Esophagus muscularis mucosa (tissue), 4 donors: ENCODE measurements around the gene MYL12B. TPM values are rescaled to one million over a fixed set of nuclear protein-coding genes. Genes with fewer than 3 reads are reported as not detected.
"Not testable (repeated sequence)": the region's sequence is repeated elsewhere in the genome, so short reads cannot be mapped to it uniquely, and the experiment has no call there.

ENCODE experiments used
- DNase-seq: peaks from one replicate; pipeline ENCODE4 v3.0.0-alpha.2; 2017; ENCODE audit errors: extremely low spot score
- H3K27ac ChIP-seq, 4 donors: fragments of 200-600 bp; sonication (generic); replicated peaks in 1 of 4; 1 replicate in 3 of 4; 2 replicates in 1 of 4; pipeline ENCODE4 v1.5.1; 2016 to 2019; ENCODE audit warnings: mild to moderate bottlenecking in 1 of 4
- H3K27me3 ChIP-seq, 4 donors: fragments of 200-600 bp; sonication (generic); one replicate each; pipeline versions ENCODE4 v1.5.1 to v1.6.0; 2016 to 2019
- H3K36me3 ChIP-seq, 4 donors: fragments of 200-600 bp; sonication (generic); one replicate each; pipeline ENCODE4 v1.5.1; 2016 to 2019
- H3K4me1 ChIP-seq, 4 donors: fragments of 200-600 bp; sonication (generic); one replicate each; pipeline ENCODE4 v1.5.1; 2016 to 2019
- H3K4me3 ChIP-seq, 4 donors: fragments of 200-600 bp; sonication (generic); 1 replicate in 2 of 4; 2 replicates in 2 of 4; pipeline ENCODE4 v1.5.1; 2016 to 2019; ENCODE audit warnings: mild to moderate bottlenecking in 4 of 4, moderate library complexity in 1 of 4
- H3K9me3 ChIP-seq, 4 donors: fragments of 200-600 bp; sonication (generic); 1 replicate in 3 of 4; 2 replicates in 1 of 4; pipeline ENCODE4 v1.5.1; 2016 to 2019
- CTCF ChIP-seq, 3 experiments: fragments of 200-600 bp in 2 of 3; fragments of 450-650 bp in 1 of 3; sonication (generic) in 2 of 3; IDR thresholded peaks; one replicate each; pipeline ENCODE4 v1.5.1; 2017 to 2019; ENCODE audit warnings: antibody characterized with exemption in 3 of 3, mild to moderate bottlenecking in 2 of 3, moderate library complexity in 1 of 3
- EP300 ChIP-seq: sonication (generic); formaldehyde crosslinking; IDR thresholded peaks from one replicate; pipeline ENCODE4 v1.6.1; 2017; ENCODE audit warnings: antibody characterized with exemption
- POLR2A ChIP-seq: fragments of 450-650 bp; IDR thresholded peaks from one replicate; pipeline ENCODE4 v1.6.1; 2017; ENCODE audit warnings: antibody characterized with exemption, moderate library complexity, mild to moderate bottlenecking, low read depth
- POLR2AphosphoS5 ChIP-seq, 2 donors: sonication (generic); formaldehyde crosslinking; IDR thresholded peaks; one replicate each; pipeline ENCODE4 v1.6.1; 2017; ENCODE audit warnings: antibody characterized with exemption in 2 of 2
- WGBS: methylation state at CpG from one replicate; pipeline ENCODE4 v1.1.5; 2018; 5-methylcytosine and 5-hydroxymethylcytosine counted together
- intact Hi-C: fragments of 100-400 bp; cut with DNase I; formaldehyde crosslinking; loops from one replicate; pipeline ENCODE4 v1.15.1; 2023
- total RNA-seq, 4 donors: library from RNA; depleted of rRNA; stranded (reverse); fragments of >200 nt; gene quantifications; one replicate each; pipeline versions ENCODE4 v1.1.0 to v1.2.1, GENCODE V29; 2016

MYL12B gene
- total RNA-seq, 4 donors from 2014 or later = 211 to 279 (median 244) TPM

- DNase-seq = no peak
- no peak for TF ChIP-seq POLR2A
- TF ChIP-seq EP300 = no peak
- no peak for TF ChIP-seq POLR2AphosphoS5 (IDR thresholded peaks at IDR 0.05)
- TF ChIP-seq CTCF (IDR thresholded peaks at IDR 0.05) = no peak
- intact Hi-C loops = no loop called here
These were observed 11.1 kb downstream of the MYL12B start for GRCh38 chr18:3273042-3273441.

GRCh38 chr18:3277643-3278213 lies 15.8 kb downstream of the MYL12B start:
- H3K4me1 ChIP-seq, H3K9me3 ChIP-seq, H3K27me3 ChIP-seq, intact Hi-C loops, DNase-seq, H3K4me3 ChIP-seq, H3K27ac ChIP-seq: not testable (repeated sequence)
- WGBS = 80% methylated on average over 7 of the region's 7 CpGs
- peaks cover 22 to 66% (median 49%) of the 10 kb centered on the region in 4 donors for H3K36me3 ChIP-seq

More at GRCh38 chr18:3273042-3273441, 11.1 kb downstream of the MYL12B start:
- Histone ChIP-seq H3K36me3 (peaks cover 20 to 54% (median 45%) of the 10 kb centered on the region in 4 donors), H3K9me3 (no peaks in the 10 kb centered on the region), H3K4me1 (peaks cover 26 to 38% (median 32%) of the 10 kb centered on the region in 4 donors), H3K4me3 (no peak overlapping the region), H3K27me3 (no peaks in the 10 kb centered on the region), H3K27ac (no peak overlapping the region)
- WGBS = 62% methylated on average over 3 of the region's 3 CpGs

GRCh38 chr18:3279201-3280185 lies 17.6 kb downstream of the MYL12B start:
- peak overlapping the region in 1 of 4 donors; percentile 14 for H3K27ac ChIP-seq

GRCh38 chr18:3281456-3282400 lies 19.8 kb downstream of the MYL12B start:
- Histone ChIP-seq H3K27ac (peak overlapping the region in 3 of 4 donors; percentile 19 to 49 (median 23)), H3K9me3 (no peaks in the 10 kb centered on the region), H3K4me3 (no peak overlapping the region), H3K36me3 (peaks cover 11 to 26% (median 17%) of the 10 kb centered on the region in 4 donors), H3K27me3 (no peaks in the 10 kb centered on the region), H3K4me1 (peaks cover 0 to 8% (median 6%) of the 10 kb centered on the region in 4 donors)
- intact Hi-C loops = loop anchor here (5.0 kb wide), 2 partner anchors 176 to 311 kb away; no protein-coding TSS in a partner anchor
- no peak for DNase-seq
- 23% methylated on average over 2 of the region's 2 CpGs for WGBS
- TF ChIP-seq EP300 (no peak), CTCF (IDR thresholded peaks at IDR 0.05) (peak; percentile 68 to 74 (median 72))

More at GRCh38 chr18:3279201-3280185, 17.6 kb downstream of the MYL12B start:
- Histone ChIP-seq H3K9me3 (no peaks in the 10 kb centered on the region), H3K27me3 (no peaks in the 10 kb centered on the region), H3K36me3 (peaks cover 22 to 48% (median 35%) of the 10 kb centered on the region in 4 donors), H3K4me3 (no peak overlapping the region), H3K4me1 (peaks cover 0 to 8% (median 6%) of the 10 kb centered on the region in 4 donors)
- 38% methylated on average over 13 of the region's 14 CpGs for WGBS
- TF ChIP-seq CTCF (IDR thresholded peaks at IDR 0.05) = no peak
- intact Hi-C loops = loop anchor here (5.0 kb wide), 2 partner anchors 178 to 313 kb away; no protein-coding TSS in a partner anchor
- DNase-seq = no peak
